ENCODE measurements around the gene EPS8L1.

Gene EPS8L1

DNA sequence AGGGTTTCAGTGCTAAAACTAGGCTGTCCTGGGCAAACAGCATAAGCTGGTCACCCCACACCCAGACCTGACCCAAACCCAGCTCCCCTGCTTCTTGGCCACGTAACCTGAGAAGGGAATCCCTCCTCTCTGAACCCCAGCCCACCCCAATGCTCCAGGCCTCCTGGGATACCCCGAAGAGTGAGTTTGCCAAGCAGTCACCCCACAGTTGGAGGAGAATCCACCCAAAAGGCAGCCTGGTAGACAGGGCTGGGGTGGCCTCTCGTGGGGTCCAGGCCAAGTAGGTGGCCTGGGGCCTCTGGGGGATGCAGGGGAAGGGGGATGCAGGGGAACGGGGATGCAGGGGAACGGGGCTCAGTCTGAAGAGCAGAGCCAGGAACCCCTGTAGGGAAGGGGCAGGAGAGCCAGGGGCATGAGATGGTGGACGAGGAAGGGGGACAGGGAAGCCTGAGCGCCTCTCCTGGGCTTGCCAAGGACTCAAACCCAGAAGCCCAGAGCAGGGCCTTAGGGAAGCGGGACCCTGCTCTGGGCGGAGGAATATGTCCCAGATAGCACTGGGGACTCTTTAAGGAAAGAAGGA lies 39.0 kb downstream of the EPS8L1 start:
- no peak for FAIRE-seq

DNA sequence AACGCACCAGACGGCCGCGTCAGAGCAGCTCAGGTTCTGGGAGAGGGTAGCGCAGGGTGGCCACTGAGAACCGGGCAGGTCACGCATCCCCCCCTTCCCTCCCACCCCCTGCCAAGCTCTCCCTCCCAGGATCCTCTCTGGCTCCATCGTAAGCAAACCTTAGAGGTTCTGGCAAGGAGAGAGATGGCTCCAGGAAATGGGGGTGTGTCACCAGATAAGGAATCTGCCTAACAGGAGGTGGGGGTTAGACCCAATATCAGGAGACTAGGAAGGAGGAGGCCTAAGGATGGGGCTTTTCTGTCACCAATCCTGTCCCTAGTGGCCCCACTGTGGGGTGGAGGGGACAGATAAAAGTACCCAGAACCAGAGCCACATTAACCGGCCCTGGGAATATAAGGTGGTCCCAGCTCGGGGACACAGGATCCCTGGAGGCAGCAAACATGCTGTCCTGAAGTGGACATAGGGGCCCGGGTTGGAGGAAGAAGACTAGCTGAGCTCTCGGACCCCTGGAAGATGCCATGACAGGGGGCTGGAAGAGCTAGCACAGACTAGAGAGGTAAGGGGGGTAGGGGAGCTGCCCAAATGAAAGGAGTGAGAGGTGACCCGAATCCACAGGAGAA lies 39.9 kb downstream of the EPS8L1 start:
- no peak for FAIRE-seq
- DNase-seq (ENCODE audit: low spot score), result no peak

More for the DNA sequence above, 39.0 kb downstream of the EPS8L1 start:
- no peak for DNase-seq (ENCODE audit: low spot score)

DNA sequence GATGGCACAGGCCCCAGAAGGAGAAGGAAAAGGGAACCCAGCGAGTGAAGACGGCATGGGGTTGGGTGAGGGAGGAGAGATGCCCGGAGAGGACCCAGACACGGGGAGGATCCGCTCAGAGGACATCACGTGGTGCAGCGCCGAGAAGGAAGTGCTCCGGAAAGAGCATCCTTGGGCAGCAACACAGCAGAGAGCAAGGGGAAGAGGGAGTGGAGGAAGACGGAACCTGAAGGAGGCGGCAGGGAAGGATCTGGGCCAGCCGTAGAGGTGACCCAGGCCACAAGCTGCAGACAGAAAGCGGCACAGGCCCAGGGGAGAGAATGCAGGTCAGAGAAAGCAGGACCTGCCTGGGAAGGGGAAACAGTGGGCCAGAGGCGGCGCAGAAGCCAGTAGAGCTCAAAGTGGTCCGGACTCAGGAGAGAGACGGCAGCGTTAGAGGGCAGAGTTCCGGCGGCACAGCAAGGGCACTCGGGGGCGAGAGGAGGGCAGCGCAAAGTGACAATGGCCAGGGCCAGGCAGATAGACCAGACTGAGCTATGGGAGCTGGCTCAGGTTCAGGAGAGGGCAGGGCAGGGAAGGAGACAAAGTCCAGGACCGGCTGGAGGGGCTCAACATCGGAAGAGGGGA lies 40.7 kb downstream of the EPS8L1 start:
- no peak for DNase-seq (ENCODE audit: low spot score)
- FAIRE-seq, result no peak

DNA sequence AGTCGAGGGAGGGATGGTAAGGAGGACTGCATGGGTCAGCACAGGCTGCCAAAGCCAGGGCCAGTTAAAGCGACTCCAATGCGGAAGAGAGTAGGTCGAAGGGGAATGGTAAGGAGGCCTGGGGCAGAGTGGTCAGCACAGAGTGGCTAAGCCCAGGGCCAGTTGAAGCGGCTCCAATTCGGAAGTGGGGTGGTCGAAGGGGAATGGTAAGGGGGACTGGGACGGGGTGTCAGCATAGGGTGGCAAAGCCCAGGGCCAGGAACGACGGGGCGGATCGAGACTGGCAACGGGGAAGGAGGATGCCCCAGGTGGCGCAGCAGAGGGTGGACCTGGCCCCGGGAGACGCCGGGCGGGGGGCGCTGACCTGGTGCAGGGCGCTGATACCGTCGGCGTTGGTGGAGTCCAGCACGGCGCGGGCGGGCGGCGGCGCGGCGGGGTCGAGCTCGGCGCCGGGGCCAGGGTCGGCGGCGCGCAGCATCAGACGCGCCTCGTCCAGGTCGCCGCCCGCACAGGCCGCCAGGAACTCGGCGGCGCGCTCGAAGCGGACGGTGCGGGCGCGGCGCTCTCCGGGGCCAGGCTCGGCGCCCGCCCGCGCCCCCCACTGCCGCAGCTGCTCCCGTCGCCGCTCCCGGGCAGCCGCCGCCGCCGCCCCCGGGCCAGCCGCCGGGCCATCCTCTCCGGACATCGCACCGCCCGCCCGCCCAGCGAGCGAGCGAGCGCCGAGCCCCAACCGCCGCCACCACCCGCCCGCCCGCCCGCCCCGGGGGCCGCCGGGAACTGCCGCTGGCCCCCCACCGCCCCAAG lies 41.4 kb downstream of the EPS8L1 start, which contains the start of gene PPP1R12C:
TSS of gene PPP1R12C (minus strand) at position 779 of the 804 bp plus-strand sequence. CDS start at position 685, 94 bp downstream.
- FAIRE-seq (no peak), DNase-seq (ENCODE audit: low spot score) (no peak)

DNA sequence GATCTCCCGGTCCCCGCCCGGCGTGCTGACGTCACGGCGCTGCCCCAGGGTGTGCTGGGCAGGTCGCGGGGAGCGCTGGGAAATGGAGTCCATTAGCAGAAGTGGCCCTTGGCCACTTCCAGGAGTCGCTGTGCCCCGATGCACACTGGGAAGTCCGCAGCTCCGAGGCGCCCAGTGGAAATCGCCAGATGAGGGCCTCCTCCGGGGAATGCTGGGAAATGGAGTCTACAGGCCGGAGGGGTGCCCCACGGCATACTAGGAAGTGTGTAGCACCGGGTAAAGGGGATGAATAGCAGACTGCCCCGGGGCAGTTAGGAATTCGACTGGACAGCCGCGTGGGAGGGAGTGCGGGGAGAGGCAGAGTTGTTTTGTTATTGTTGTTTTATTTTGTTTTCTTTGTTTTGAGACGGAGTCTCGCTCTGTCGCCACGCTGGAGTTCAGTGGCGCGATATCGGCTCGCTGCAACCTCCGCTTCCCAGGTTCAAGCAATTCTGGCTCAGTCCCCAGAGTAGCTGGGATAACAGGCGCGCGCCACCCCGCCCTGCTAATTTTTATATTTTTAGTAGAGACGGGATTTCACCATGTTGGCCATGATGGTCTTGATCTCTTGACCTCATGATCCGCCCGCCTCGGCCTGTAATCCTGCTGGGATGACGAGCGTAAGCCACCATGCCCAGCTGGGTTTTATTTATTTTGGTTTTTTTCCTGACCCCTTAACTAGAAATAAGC lies 42.2 kb downstream of the EPS8L1 start:
- peak; percentile 55 for FAIRE-seq
- DNase-seq (ENCODE audit: low spot score), result peak; percentile 93

DNA sequence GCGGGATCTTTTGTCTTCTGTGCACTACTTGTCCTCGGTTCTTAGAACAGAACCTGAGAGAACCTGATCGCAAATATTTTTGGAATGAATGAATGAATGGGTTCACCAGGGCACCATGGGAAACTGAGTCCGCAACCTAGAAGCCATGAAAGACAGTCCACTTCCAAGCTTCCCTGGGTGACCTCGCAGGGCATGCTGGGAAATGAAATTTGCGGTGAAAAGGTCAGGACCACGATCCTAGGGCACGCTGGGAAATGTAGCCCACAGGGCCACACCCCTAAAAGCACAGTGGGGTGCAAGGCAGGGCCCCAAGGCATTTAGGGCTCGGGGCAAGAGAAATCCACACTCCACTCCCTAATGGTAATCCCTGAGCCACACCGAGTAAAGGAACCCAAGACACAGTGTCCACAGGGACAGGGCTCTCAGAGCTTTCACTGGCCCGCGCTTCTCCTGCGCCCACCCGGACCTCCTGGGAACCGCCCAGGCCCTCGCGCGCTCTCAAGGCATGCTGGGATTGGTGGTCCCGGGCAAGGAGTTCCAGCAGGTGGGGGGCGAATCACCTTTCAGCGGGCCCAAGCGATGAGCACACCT lies 42.8 kb downstream of the EPS8L1 start:
- DNase-seq (ENCODE audit: low spot score), result no peak
- no peak for FAIRE-seq

DNA sequence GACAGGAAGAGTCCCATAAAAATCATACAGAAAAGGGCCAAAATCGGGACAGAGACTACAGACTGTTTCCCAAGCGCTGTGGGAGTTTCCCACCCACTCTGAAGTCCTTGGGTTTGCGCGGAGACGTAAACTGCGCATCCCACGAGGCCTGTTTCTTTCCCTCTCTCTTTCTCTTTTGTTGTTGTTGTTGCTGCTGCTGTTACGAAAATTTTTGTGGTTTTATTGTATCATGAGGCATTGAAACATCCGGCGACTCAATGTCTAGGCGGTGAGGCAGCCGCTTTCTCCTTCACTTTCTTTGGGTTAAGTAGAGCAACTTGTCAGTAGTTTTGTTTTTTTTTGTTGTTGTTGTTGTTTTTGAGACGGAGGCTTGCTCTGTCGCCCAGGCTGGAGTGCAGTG lies 43.4 kb downstream of the EPS8L1 start:
- no peak for DNase-seq (ENCODE audit: low spot score)
- FAIRE-seq, result no peak

DNA sequence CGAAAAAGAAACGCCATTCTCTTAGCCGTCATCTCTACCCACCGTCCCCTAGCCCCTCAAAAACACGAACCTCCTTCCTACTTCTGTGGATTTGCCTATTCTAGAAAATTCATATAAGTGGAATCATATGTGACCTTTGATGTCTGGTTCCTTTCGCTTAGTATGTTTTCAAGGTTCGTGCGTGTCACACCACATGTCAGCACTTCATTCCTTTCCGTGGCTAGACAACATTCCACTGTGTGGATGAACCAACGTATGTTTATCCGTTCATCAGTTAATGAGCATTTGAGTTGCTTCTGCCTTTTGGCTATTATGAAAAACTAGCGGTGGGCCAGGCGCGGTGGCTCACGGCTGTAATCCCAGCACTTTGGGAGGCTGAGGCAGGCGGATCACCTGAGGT lies 55.8 kb downstream of the EPS8L1 start:
- no peak for FAIRE-seq

DNA sequence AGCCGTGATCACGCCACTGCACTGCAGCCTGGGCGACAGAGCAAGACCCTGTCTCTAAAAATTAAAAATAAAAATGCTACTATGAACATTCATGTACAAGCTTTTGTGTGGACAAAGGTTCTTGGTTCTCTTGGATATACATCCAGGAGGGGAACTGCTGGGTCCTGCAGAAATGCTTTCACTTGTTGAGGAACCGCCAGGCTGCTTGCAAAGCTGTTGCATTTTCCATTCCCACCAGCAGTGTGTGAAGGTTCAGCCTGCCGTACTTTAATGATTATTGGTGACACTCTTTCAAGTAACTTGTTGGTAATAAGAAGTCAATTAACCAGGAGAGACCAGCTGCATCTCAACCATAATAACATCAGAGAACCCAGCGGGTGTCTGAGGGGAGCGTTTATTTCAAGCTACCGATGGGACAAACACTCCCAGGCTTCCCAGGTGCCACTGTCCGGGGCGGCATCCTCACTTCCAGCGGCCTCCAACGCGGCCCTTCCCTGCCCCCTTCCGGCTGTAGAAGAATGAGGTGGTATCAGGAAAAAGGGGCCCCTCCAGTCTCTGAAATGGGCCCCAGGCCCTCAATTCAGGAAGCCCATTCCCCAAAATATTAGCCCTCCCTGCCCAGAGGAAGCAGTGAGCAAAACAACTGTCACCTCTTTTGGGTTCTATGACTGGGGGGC lies 56.9 kb downstream of the EPS8L1 start:
- FAIRE-seq (no peak), DNase-seq (ENCODE audit: low spot score) (no peak)

More for the DNA sequence above, 55.8 kb downstream of the EPS8L1 start:
- no peak for DNase-seq (ENCODE audit: low spot score)

DNA sequence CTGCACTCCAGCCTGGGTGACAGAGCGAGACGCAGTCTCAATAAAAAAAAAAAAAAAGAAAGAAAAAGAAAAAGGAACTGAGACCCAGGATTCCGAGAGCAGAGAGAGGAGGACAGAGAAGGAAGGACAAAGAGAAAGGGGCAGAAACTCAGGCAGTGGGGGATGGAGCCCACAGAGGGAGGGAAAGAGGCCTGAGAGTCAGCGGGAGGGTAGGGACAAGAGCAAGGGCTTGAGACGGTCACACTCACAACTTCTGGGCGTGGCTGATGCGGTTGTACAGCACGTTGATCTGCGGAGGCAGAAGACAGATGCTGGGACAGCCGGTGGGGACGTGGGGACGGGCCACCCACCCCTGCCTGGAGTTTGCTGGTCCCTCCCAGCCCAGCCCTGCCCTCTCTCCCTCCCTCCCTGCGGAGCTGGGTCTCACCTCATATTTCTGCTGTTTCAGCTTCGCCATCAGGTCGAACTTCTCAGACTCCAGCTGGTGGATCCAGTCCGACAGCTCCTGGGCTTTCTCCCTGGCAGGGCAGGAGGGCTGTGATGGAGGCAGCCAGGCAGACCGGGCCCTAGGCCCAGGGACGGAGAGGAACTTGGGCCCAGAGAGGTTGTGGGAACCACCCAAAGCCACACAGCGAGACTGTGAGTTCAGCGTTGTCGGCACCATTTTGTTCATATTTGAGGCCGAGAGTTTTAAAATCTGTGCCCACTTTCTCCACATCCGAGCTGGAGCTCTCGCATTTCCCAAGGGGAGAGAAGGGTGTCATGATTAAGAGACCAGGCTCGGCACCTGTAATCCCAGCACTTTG lies 58.2 kb downstream of the EPS8L1 start:
- FAIRE-seq (no peak), DNase-seq (ENCODE audit: low spot score) (no peak)

DNA sequence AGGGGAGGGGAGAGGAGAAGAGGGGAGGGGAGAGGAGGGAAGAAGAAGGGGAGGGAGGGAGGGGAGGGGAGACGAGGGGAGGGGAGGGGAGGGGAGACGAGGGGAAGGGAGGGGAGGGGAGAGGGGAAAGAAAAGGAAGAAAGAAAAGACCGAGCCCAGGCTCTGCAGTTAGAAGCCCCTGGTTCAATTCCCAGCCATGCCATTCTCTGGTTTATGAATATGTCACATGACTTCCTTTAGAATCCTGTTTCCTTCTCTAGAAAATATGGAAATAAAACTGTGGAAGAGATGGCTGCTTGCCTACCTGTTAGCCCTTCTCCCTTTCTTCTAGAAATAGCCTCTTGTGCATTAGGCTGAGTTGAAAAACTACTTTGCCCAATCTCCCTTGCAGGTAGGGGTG lies 59.1 kb downstream of the EPS8L1 start:
- DNase-seq (ENCODE audit: low spot score), result no peak
- FAIRE-seq, result no peak

DNA sequence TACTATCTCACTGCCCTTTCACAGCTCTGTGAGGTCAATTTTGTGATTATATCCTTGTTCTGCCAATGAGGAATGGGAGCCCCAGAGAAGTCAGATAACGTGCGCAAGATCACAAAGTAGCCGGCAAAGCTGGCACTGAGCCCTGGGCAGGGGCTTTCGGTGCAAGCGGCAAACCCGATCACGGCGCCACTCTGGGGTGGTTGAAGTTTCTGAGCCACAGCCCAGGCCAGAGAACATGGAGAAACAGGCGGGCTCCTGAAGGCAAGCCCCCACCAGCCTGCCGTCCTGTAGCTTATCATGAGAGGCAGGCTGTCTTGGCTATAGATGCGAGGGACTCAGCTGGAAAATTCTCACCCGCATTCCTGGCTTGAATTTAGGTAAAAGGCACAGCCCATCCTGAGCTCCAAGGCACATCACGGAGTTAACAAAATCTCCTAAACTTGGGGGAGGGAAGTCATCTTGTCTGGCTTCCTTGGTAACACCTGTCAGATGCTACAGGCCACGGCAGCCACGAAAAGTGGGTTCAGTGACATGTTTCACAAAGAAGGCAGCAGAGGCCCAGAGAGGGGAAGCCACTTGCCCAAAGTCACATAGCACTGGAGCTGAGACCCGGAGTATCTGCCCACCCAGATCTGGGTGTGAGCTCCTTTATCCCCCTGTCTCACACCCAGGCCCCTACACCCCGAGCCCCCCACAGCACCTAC lies 60.9 kb downstream of the EPS8L1 start:
- no peak for FAIRE-seq

More for the DNA sequence above, 60.9 kb downstream of the EPS8L1 start:
- DNase-seq (ENCODE audit: low spot score), result no peak

Measured in RCC 7860 (cell line).